Trophoblast cell (in vitro differentiated cells and primary cell): ENCODE results near the gene NHSL2.

Experiments
- DNase-seq, 2 donors: peaks; one replicate each; pipeline ENCODE4 v3.0.0-alpha.2; 2016
- H2AFZ ChIP-seq: 2 replicates; pipeline ENCODE4 v1.6.1; 2013; ENCODE audit warnings: low read length, moderate library complexity, mild to moderate bottlenecking; ENCODE audit not compliant: insufficient read depth, poor library complexity
- H2AK5ac ChIP-seq: 2 replicates; pipeline ENCODE4 v1.6.1; 2013; ENCODE audit warnings: mild to moderate bottlenecking, low read length
- H2BK120ac ChIP-seq: 2 replicates; pipeline ENCODE4 v1.6.1; 2013; ENCODE audit warnings: low read length, mild to moderate bottlenecking, moderate library complexity; ENCODE audit not compliant: insufficient read depth, poor library complexity
- H2BK12ac ChIP-seq: 2 replicates; pipeline ENCODE4 v1.6.1; 2013; ENCODE audit warnings: mild to moderate bottlenecking, low read length, moderate library complexity
- H2BK5ac ChIP-seq: 2 replicates; pipeline ENCODE4 v1.6.1; 2013; ENCODE audit warnings: low read length, low read depth, moderate library complexity, mild to moderate bottlenecking; ENCODE audit not compliant: poor library complexity
- H3K14ac ChIP-seq: 2 replicates; pipeline ENCODE4 v1.6.1; 2013; ENCODE audit warnings: mild to moderate bottlenecking, low read length
- H3K18ac ChIP-seq: 2 replicates; pipeline ENCODE4 v1.6.1; 2013; ENCODE audit warnings: mild to moderate bottlenecking, low read length
- H3K23ac ChIP-seq: 2 replicates; pipeline ENCODE4 v1.6.1; 2013; ENCODE audit warnings: low read length
- H3K27ac ChIP-seq: 2 replicates; pipeline ENCODE4 v1.5.1; 2013; ENCODE audit warnings: low read depth, mild to moderate bottlenecking, inconsistent platforms, low read length, moderate library complexity
- H3K27me3 ChIP-seq: 2 replicates; pipeline ENCODE4 v1.6.1; 2013; ENCODE audit warnings: inconsistent platforms, mild to moderate bottlenecking, low read length, moderate library complexity; ENCODE audit not compliant: insufficient read depth
- H3K36me3 ChIP-seq, 2 experiments: 1 replicate in 1 of 2; 2 replicates in 1 of 2; pipeline ENCODE4 v1.6.1; 2013; ENCODE audit warnings: low read length in 2 of 2, mild to moderate bottlenecking in 2 of 2, moderate library complexity in 1 of 2; ENCODE audit not compliant: insufficient read depth in 2 of 2, control insufficient read depth in 1 of 2
- H3K4ac ChIP-seq: 2 replicates; pipeline ENCODE4 v1.6.1; 2013; ENCODE audit warnings: low read depth, mild to moderate bottlenecking, low read length, moderate library complexity
- H3K4me1 ChIP-seq, 2 experiments: 1 replicate in 1 of 2; 2 replicates in 1 of 2; pipeline ENCODE4 v1.6.1; 2013; ENCODE audit warnings: low read length in 2 of 2, mild to moderate bottlenecking in 2 of 2, moderate library complexity in 1 of 2; ENCODE audit not compliant: insufficient read depth in 2 of 2, control insufficient read depth in 1 of 2
- H3K4me2 ChIP-seq: 2 replicates; pipeline ENCODE4 v1.6.1; 2013; ENCODE audit warnings: inconsistent platforms, mild to moderate bottlenecking, low read length, moderate library complexity
- H3K4me3 ChIP-seq: 2 replicates; pipeline ENCODE4 v1.5.1; 2013; ENCODE audit warnings: mild to moderate bottlenecking, low read depth, low read length, inconsistent platforms
- H3K79me1 ChIP-seq: one replicate; pipeline ENCODE4 v1.6.1; 2013; ENCODE audit warnings: low read length
- H3K79me2 ChIP-seq: 2 replicates; pipeline ENCODE4 v1.6.1; 2013; ENCODE audit warnings: low read length, mild to moderate bottlenecking; ENCODE audit not compliant: control insufficient read depth, insufficient read depth, poor library complexity
- H3K9ac ChIP-seq: 2 replicates; pipeline ENCODE4 v1.6.1; 2013; ENCODE audit warnings: mild to moderate bottlenecking, low read length
- H3K9me3 ChIP-seq: 2 replicates; pipeline ENCODE4 v1.6.1; 2013; ENCODE audit warnings: low read depth, mild to moderate bottlenecking, control low read depth, inconsistent platforms, low read length; ENCODE audit not compliant: insufficient read depth
- H4K12ac ChIP-seq: 2 replicates; pipeline ENCODE4 v1.6.1; 2013; ENCODE audit warnings: low read depth, mild to moderate bottlenecking, low read length, moderate library complexity
- H4K8ac ChIP-seq: 2 replicates; pipeline ENCODE4 v1.6.1; 2013; ENCODE audit warnings: low read depth, mild to moderate bottlenecking, low read length, moderate library complexity
- H4K91ac ChIP-seq: one replicate; pipeline ENCODE4 v1.6.1; 2013; ENCODE audit warnings: low read depth, mild to moderate bottlenecking, low read length, moderate library complexity
- WGBS: extraction: QIAGEN DNeasy Blood & Tissue Kit; methylation state at CpG from one replicate; pipeline ENCODE4 v1.1.7; 2013; ENCODE audit warnings: missing lambda C conversion rate; ENCODE audit not compliant: insufficient read length, insufficient coverage; ENCODE audit errors: extremely low coverage; 5-methylcytosine and 5-hydroxymethylcytosine counted together

Gene NHSL2

GRCh38 chrX:72006461-72006860 lies 95.8 kb downstream of the NHSL2 start:
- H3K4me1 ChIP-seq, result peaks cover 9 to 18% of the 10 kb centered on the region in 2 experiments
- no peak overlapping the region for H3K18ac ChIP-seq
- WGBS, result no CpG with 5 or more reads among the region's 4 CpGs

DNA sequence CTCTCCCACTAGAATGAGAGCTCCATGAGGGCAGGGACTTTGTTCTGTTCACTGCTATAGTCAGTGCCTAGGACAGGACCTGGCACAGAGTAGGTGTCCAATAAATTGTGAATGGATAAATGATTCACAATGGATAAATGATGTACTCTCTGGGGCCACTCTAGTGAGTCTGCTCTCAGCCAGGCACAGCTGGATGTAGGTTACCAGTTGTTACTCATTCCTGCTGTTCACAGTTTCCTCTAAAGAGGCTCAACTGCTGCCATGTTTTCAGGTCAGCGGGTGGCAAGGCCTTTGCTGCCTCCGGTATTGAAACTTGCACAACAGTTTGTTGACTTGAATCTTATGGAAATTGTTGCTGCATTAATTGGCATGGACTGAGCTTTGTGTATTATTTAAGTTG lies 99.1 kb downstream of the NHSL2 start:
- Histone ChIP-seq H3K27me3 (no peaks in the 10 kb centered on the region), H2BK120ac (no peak overlapping the region), H4K91ac (no peak overlapping the region), H3K27ac (no peak overlapping the region), H3K4me2 (no peak overlapping the region), H3K9me3 (no peaks in the 10 kb centered on the region), H3K36me3 (peaks cover 0 to 3% of the 10 kb centered on the region in 2 experiments), H3K4me1 (no peaks in the 10 kb centered on the region), H2AK5ac (no peak overlapping the region), H4K8ac (no peak overlapping the region), H4K12ac (no peak overlapping the region), H3K18ac (no peak overlapping the region), H3K79me1 (no peaks in the 10 kb centered on the region), H3K9ac (no peak overlapping the region), H2BK12ac (no peak overlapping the region), H2BK5ac (no peak overlapping the region), H3K14ac (no peak overlapping the region), H3K4ac (no peak overlapping the region), H3K79me2 (no peaks in the 10 kb centered on the region), H3K23ac (no peak overlapping the region), H2AFZ (no peak overlapping the region), H3K4me3 (no peak overlapping the region)
- no peak for DNase-seq
- no CpG with 5 or more reads among the region's 2 CpGs for WGBS

More at GRCh38 chrX:72006461-72006860, 95.8 kb downstream of the NHSL2 start:
- H3K9ac ChIP-seq, result no peak overlapping the region
- no peak overlapping the region for H3K4ac ChIP-seq
- no peak overlapping the region for H3K23ac ChIP-seq
- H3K79me1 ChIP-seq, result peaks cover 4% of the 10 kb centered on the region
- H3K27me3 ChIP-seq, result no peaks in the 10 kb centered on the region
- no peak overlapping the region for H3K14ac ChIP-seq
- H3K9me3 ChIP-seq, result no peaks in the 10 kb centered on the region
- H2BK12ac ChIP-seq, result no peak overlapping the region
- H4K91ac ChIP-seq, result no peak overlapping the region
- no peak for DNase-seq
- H3K79me2 ChIP-seq, result no peaks in the 10 kb centered on the region
- H4K12ac ChIP-seq, result no peak overlapping the region
- no peak overlapping the region for H3K4me2 ChIP-seq
- H2AK5ac ChIP-seq, result no peak overlapping the region
- no peak overlapping the region for H3K4me3 ChIP-seq
- no peak overlapping the region for H2BK120ac ChIP-seq
- H2BK5ac ChIP-seq, result no peak overlapping the region
- no peak overlapping the region for H4K8ac ChIP-seq
- no peak overlapping the region for H3K27ac ChIP-seq
- no peak overlapping the region for H2AFZ ChIP-seq
- H3K36me3 ChIP-seq, result peaks cover 0 to 3% of the 10 kb centered on the region in 2 experiments

DNA sequence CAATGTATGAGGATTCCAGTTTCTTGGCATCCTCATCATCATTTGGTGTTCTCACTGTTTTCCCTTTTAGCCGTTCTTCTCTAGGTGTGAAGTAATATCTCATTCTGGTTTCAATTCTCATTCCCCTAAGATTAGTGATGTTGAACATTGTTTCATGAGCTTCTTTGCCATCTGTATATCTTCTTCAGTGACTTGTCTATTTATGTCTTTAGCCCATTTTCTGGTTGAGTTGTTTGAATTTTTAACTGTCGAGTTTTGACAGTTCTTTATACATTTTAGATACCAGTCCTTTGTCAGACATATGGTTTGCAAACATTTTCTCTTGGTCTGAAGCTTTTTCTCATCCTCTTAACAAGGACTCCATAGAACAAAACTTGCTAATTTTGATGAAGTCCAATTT lies 101.1 kb downstream of the NHSL2 start:
- H4K91ac ChIP-seq, result no peak overlapping the region
- no peak for DNase-seq
- no peak overlapping the region for H3K27ac ChIP-seq
- H2BK12ac ChIP-seq, result no peak overlapping the region
- no peak overlapping the region for H2BK120ac ChIP-seq
- H3K4ac ChIP-seq, result no peak overlapping the region
- H3K9me3 ChIP-seq, result no peaks in the 10 kb centered on the region
- H2AFZ ChIP-seq, result no peak overlapping the region
- no peak overlapping the region for H3K4me3 ChIP-seq
- no peak overlapping the region for H3K23ac ChIP-seq
- H3K79me2 ChIP-seq, result no peaks in the 10 kb centered on the region
- no peak overlapping the region for H3K4me2 ChIP-seq
- H3K18ac ChIP-seq, result no peak overlapping the region
- H4K12ac ChIP-seq, result no peak overlapping the region
- H3K14ac ChIP-seq, result no peak overlapping the region
- H3K4me1 ChIP-seq, result no peaks in the 10 kb centered on the region
- H3K9ac ChIP-seq, result no peak overlapping the region
- H2AK5ac ChIP-seq, result no peak overlapping the region
- H3K36me3 ChIP-seq, result peaks cover 0 to 3% of the 10 kb centered on the region in 2 experiments
- H2BK5ac ChIP-seq, result no peak overlapping the region
- H3K27me3 ChIP-seq, result no peaks in the 10 kb centered on the region
- no peaks in the 10 kb centered on the region for H3K79me1 ChIP-seq
- H4K8ac ChIP-seq, result no peak overlapping the region
- WGBS, result no CpG with 5 or more reads among the region's 2 CpGs

DNA sequence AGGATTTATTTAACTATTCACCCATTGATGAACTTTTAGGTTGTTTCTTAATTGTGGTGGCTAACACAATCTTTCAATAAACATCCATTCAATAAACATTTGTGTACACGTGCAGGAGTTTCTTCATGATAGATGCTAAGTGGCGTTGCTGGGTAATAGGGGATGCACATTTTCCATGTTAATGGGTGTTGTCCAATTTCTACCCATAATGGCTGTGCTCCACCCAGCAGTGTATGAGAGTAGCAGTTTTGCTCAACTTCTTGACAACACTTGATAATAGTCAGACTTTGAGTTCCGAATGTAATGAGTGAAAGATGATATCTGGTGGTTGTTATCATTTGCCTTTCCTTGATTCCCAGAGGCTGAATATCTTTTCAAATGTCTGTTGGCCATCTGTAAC lies 104.7 kb downstream of the NHSL2 start:
- Histone ChIP-seq H4K12ac (no peak overlapping the region), H3K9me3 (no peaks in the 10 kb centered on the region), H2AK5ac (no peak overlapping the region), H3K27me3 (no peaks in the 10 kb centered on the region), H3K27ac (no peak overlapping the region), H3K4ac (no peak overlapping the region), H2BK12ac (no peak overlapping the region), H3K36me3 (no peaks in the 10 kb centered on the region), H3K14ac (no peak overlapping the region), H2BK120ac (no peak overlapping the region), H4K91ac (no peak overlapping the region), H3K9ac (no peak overlapping the region), H2AFZ (no peak overlapping the region), H3K4me3 (no peak overlapping the region), H3K4me1 (peaks cover 10 to 11% of the 10 kb centered on the region in 2 experiments), H2BK5ac (no peak overlapping the region), H3K23ac (no peak overlapping the region), H3K4me2 (no peak overlapping the region), H3K79me1 (peaks cover 7% of the 10 kb centered on the region), H4K8ac (no peak overlapping the region), H3K79me2 (peaks cover 2% of the 10 kb centered on the region), H3K18ac (no peak overlapping the region)
- no peak for DNase-seq
- WGBS, result no CpG with 5 or more reads among the region's 3 CpGs
